Panc1 (cell line): ENCODE results near the gene UBASH3A. TPM values are rescaled to one million over a fixed set of nuclear protein-coding genes. Genes with fewer than 3 reads are reported as not detected.

Experiments used
- ATAC-seq: fragments of 200-7000 bp; cut with Tn5 transposase; 2 replicates; pipeline ENCODE4 v1.9.1; 2020; ENCODE audit warnings: mild to moderate bottlenecking, moderate library complexity
- BruUV-seq: library from RNA; stranded (reverse); fragments of 400-500 nt; replicated peaks from 2 replicates; lab custom pipeline; 2021; lab: Mats Ljungman, UMichigan
- CTCF ChIA-PET: fragments of 300-600 bp; sonication (Branson Sonifier 250); formaldehyde crosslinking; loops from one replicate; lab custom pipeline; 2022; ENCODE audit warnings: antibody characterized with exemption; lab: Charles Lee
- POLR2A ChIA-PET: fragments of 300-600 bp; sonication (Branson Sonifier 250); formaldehyde crosslinking; loops from one replicate; lab custom pipeline; 2022; ENCODE audit warnings: antibody characterized with exemption; lab: Charles Lee
- DNase-seq: peaks from one replicate; pipeline ENCODE4 v3.0.0-alpha.2; 2010; ENCODE audit warnings: low read depth, low spot score
- H3K27ac ChIP-seq: 2 replicates; pipeline ENCODE4 v1.5.1; 2011; ENCODE audit warnings: mild to moderate bottlenecking, low read length, inconsistent platforms
- H3K27me3 ChIP-seq: fragments of 200-500 bp; sonication (Bioruptor generic); 2 replicates; pipeline ENCODE4 v1.6.0; 2014; ENCODE audit warnings: low read length, inconsistent platforms; ENCODE audit not compliant: control insufficient read depth, insufficient read depth
- H3K36me3 ChIP-seq: fragments of 200-500 bp; sonication (Bioruptor generic); 2 replicates; pipeline ENCODE4 v1.5.1; 2014; ENCODE audit warnings: inconsistent platforms, mild to moderate bottlenecking, low read length, moderate library complexity; ENCODE audit not compliant: control insufficient read depth, insufficient read depth
- H3K4me1 ChIP-seq: 2 replicates; pipeline ENCODE4 v1.5.1; 2011; ENCODE audit warnings: inconsistent platforms, mild to moderate bottlenecking, low read length, moderate library complexity; ENCODE audit not compliant: control insufficient read depth, insufficient read depth
- H3K4me3 ChIP-seq, 2 experiments: 2 replicates each; pipeline ENCODE4 v1.5.1; 2011 to 2012; ENCODE audit warnings: low read depth in 2 of 2, low read length in 2 of 2, mild to moderate bottlenecking in 2 of 2, inconsistent platforms in 1 of 2, moderate library complexity in 1 of 2
- H3K9me3 ChIP-seq: fragments of 200-500 bp; sonication (Bioruptor generic); 2 replicates; pipeline ENCODE4 v1.5.1; 2014; ENCODE audit warnings: low read depth, mild to moderate bottlenecking, inconsistent platforms, low read length, moderate library complexity; ENCODE audit not compliant: control insufficient read depth, insufficient read depth
- CTCF ChIP-seq: fragments of 450-650 bp; IDR thresholded peaks from 2 replicates; pipeline ENCODE4 v1.5.1; 2017; ENCODE audit warnings: mild to moderate bottlenecking
- POLR2AphosphoS5 ChIP-seq: IDR thresholded peaks from 2 replicates; pipeline ENCODE4 v1.6.1; 2012; ENCODE audit warnings: mild to moderate bottlenecking, low read depth, low read length, moderate library complexity
- REST ChIP-seq, 2 experiments: IDR thresholded peaks; 2 replicates each; pipeline ENCODE4 v1.6.1; 2011 to 2012; ENCODE audit warnings: low read depth in 2 of 2, control low read depth in 1 of 2, low read length in 1 of 2, mild to moderate bottlenecking in 1 of 2, moderate library complexity in 1 of 2; ENCODE audit not compliant: insufficient read depth in 1 of 2
- SIN3A ChIP-seq: IDR thresholded peaks from 2 replicates; pipeline ENCODE4 v1.6.1; 2012; ENCODE audit warnings: low read depth, mild to moderate bottlenecking, low read length, moderate library complexity, borderline replicate concordance; ENCODE audit not compliant: insufficient read depth
- TCF7L2 ChIP-seq: IDR thresholded peaks from 2 replicates; pipeline ENCODE4 v1.6.1; 2011; ENCODE audit warnings: mild to moderate bottlenecking, low read depth, low read length, inconsistent platforms
- in situ Hi-C: cut with HindIII; loops from 2 replicates; pipeline ENCODE4 v1.10.0; 2016; ENCODE audit warnings: low sequenced_read_pairs, low pct_unique_long_range_greater_than_20kb
- intact Hi-C: fragments of 100-400 bp; cut with micrococcal nuclease; formaldehyde crosslinking; loops from one replicate; pipeline ENCODE4 v1.10.0; 2022; ENCODE audit not compliant: unreplicated experiment
- total RNA-seq: library from RNA; stranded (reverse); gene quantifications from one replicate; pipeline ENCODE4 v1.2.1, GENCODE V29; 2021; ENCODE audit not compliant: unreplicated experiment

The UBASH3A gene
- total RNA-seq, 1 experiment from 2014 or later = 0.33 TPM

DNA sequence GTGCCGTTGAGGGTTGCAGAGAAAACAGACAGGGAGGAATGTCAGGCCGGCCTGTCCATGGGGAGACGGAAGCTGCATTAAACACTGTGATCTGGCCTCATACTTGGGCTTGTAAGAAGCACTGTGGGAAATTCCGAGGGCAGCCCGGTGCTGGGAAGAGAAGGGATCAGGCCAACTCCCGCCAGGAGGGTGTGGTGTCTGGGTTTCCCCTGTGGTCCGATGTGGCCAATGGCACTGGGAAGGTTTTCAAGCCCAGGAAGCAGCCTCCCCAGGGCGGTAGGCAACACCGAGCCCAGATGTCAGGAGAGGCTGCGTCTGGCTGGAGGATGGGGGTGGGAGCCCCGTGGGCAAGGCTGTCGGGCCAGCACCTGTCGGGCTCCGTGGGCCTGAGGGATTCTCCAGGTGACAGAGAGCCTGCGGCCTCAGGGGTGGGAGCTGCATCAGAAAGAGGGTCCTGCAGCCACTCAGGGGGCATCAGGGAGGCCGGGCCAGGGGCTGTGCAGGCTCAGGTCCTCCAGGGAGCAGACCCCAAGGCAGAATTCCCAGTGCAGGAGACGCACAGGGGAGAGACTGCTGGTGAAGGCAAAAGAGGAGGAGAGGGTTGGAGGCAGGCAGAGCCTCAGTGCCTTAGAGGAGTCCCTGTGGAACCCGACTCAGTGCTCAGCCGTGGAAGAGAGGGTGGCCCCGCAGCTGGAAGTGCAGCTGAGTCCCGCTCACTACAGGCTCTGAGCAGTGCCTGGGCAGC lies 8.4 kb downstream of the UBASH3A start:
- ChIA-PET POLR2A (no interaction called here), CTCF (no interaction called here)
- in situ Hi-C loops = no loop called here
- H3K36me3 ChIP-seq = no peaks in the 10 kb centered on the region
- no peaks in the 10 kb centered on the region for H3K27me3 ChIP-seq
- H3K27ac ChIP-seq = no peak overlapping the region
- DNase-seq (no peak), ATAC-seq (peak; percentile 37; the same call in 1 of the 2 replicates)
- H3K4me1 ChIP-seq = no peaks in the 10 kb centered on the region; the same call in 1 of the 2 replicates
- H3K4me3 ChIP-seq = no peak overlapping the region
- no TSS peak for BruUV-seq
- no peaks in the 10 kb centered on the region for H3K9me3 ChIP-seq
- no peak for TF ChIP-seq POLR2AphosphoS5
- TF ChIP-seq TCF7L2 = no peak
- TF ChIP-seq REST (IDR thresholded peaks at IDR 0.05; ENCODE audit: insufficient read depth in 1 of 2, low read depth in 2 of 2, low read length in 1 of 2) = no peak
- no peak for TF ChIP-seq SIN3A
- no peak for TF ChIP-seq CTCF
- intact Hi-C loops = no loop called here

DNA sequence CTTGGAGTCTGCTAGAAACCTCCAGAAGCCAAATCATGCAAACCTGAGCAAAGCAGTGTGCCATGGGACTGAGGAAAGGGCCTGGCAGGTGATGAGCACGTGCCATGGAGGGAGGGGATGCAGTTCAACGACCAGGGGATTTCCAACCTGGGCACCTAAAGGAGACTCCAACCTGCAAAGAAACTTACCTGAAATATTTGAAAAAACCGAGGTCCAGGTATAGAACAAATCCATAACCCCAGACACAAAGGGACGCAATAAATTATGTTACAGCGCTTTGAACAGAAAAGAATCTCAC lies 8.9 kb downstream of the UBASH3A start:
- no TSS peak for BruUV-seq
- H3K36me3 ChIP-seq = no peaks in the 10 kb centered on the region
- H3K9me3 ChIP-seq = no peaks in the 10 kb centered on the region
- intact Hi-C loops = no loop called here
- H3K27ac ChIP-seq = no peak overlapping the region
- H3K27me3 ChIP-seq = no peaks in the 10 kb centered on the region
- in situ Hi-C loops = no loop called here
- H3K4me3 ChIP-seq = no peak overlapping the region
- no peak for ATAC-seq
- H3K4me1 ChIP-seq = no peaks in the 10 kb centered on the region; the same call in 1 of the 2 replicates
- ChIA-PET POLR2A (no interaction called here), CTCF (no interaction called here)
- DNase-seq = no peak
- no peak for TF ChIP-seq CTCF
- no peak for TF ChIP-seq REST (IDR thresholded peaks at IDR 0.05; ENCODE audit: insufficient read depth in 1 of 2, low read depth in 2 of 2, low read length in 1 of 2)
- no peak for TF ChIP-seq TCF7L2
- TF ChIP-seq POLR2AphosphoS5 = no peak
- no peak for TF ChIP-seq SIN3A
